Smooth muscle cell (in vitro differentiated cells): ENCODE measurements around the gene MYRIP. TPM values are rescaled to one million over a fixed set of nuclear protein-coding genes. Genes with fewer than 3 reads are reported as not detected.
"Not testable (repeated sequence)": the region's sequence is repeated elsewhere in the genome, so short reads cannot be mapped to it uniquely, and the experiment has no call there.

ENCODE experiments used
- DNase-seq: peaks from one replicate; lab custom pipeline; 2025; ENCODE audit not compliant: unreplicated experiment; lab: John Stamatoyannopoulos, UW
- H2AFZ ChIP-seq: fragments of 200-600 bp; sonication (generic); 2 replicates; pipeline ENCODE4 v1.6.0; 2016; ENCODE audit warnings: antibody characterized with exemption, low read depth, mild to moderate bottlenecking
- H3F3A ChIP-seq: fragments of 200-600 bp; sonication (generic); 2 replicates; pipeline ENCODE4 v1.6.0; 2017; ENCODE audit warnings: antibody characterized with exemption, low read depth
- H3K27ac ChIP-seq: fragments of 200-600 bp; sonication (generic); 2 replicates; pipeline ENCODE4 v1.5.1; 2016; ENCODE audit warnings: low read depth, mild to moderate bottlenecking
- H3K27me3 ChIP-seq: fragments of 200-600 bp; sonication (generic); 2 replicates; pipeline ENCODE4 v1.6.1; 2016; ENCODE audit warnings: low read depth, mild to moderate bottlenecking
- H3K36me3 ChIP-seq: fragments of 200-600 bp; sonication (generic); 2 replicates; pipeline ENCODE4 v1.5.1; 2016; ENCODE audit warnings: low read depth
- H3K4me1 ChIP-seq: fragments of 200-600 bp; sonication (generic); 2 replicates; pipeline ENCODE4 v1.5.1; 2016; ENCODE audit warnings: low read depth
- H3K4me2 ChIP-seq: fragments of 200-600 bp; sonication (generic); 2 replicates; pipeline ENCODE4 v1.6.0; 2016; ENCODE audit warnings: mild to moderate bottlenecking
- H3K4me3 ChIP-seq: fragments of 200-600 bp; sonication (generic); 2 replicates; pipeline ENCODE4 v1.5.1; 2016; ENCODE audit warnings: mild to moderate bottlenecking
- H3K79me2 ChIP-seq: fragments of 200-600 bp; sonication (generic); 2 replicates; pipeline ENCODE4 v1.6.0; 2016; ENCODE audit warnings: low read depth, mild to moderate bottlenecking
- H3K9ac ChIP-seq: fragments of 200-600 bp; sonication (generic); 2 replicates; pipeline ENCODE4 v1.6.0; 2016; ENCODE audit warnings: low read depth
- H3K9me3 ChIP-seq: fragments of 200-600 bp; sonication (generic); replicated peaks from 2 replicates; pipeline ENCODE4 v1.5.1; 2016; ENCODE audit warnings: low read depth
- H4K20me1 ChIP-seq: fragments of 200-600 bp; sonication (generic); 2 replicates; pipeline ENCODE4 v1.6.0; 2016; ENCODE audit warnings: low read depth
- CTCF ChIP-seq: fragments of 200-600 bp; sonication (generic); IDR thresholded peaks from 2 replicates; pipeline ENCODE4 v1.5.1; 2017; ENCODE audit warnings: borderline replicate concordance, mild to moderate bottlenecking, antibody characterized with exemption; ENCODE audit not compliant: insufficient read depth, poor library complexity, severe bottlenecking
- WGBS: methylation state at CpG from one replicate; pipeline ENCODE4 v1.1.7; 2016; ENCODE audit warnings: low lambda C conversion rate; 5-methylcytosine and 5-hydroxymethylcytosine counted together
- polyA plus RNA-seq: library from polyadenylated mRNA; unstranded; fragments of >200 nt; fragmentation: Nextera tagmentation; extraction: Ambion mirVana; gene quantifications from 2 replicates; pipeline ENCODE4 v1.2.1, GENCODE V29; 2016
- total RNA-seq: library from RNA; depleted of rRNA; stranded (reverse); fragments of >200 nt; gene quantifications from 2 replicates; pipeline ENCODE4 v1.2.3, GENCODE V29; 2014

The MYRIP gene
- total and polyA plus RNA-seq, 2 experiments from 2014 or later: not detected

DNA sequence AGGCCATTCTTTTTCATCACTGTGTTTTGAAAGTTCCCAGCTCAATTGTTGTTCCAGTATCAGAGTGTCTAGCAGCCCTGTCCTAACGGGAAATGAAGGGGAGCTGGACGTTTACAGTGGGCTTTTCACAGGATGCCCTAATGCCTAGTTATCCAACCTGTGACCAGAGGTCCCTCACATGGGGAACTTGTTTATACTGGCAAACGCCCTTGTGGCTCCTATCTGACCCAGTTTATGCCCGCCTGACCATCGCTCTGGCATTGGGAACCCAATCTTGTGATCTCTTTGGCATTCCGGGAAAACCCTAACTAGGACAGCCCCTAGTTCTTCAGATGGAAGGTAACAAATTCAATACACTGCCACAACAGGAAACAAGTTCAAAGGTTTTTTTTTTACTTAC is 14.5 kb upstream of the MYRIP start:
- Histone ChIP-seq H3K4me1 (no peaks in the 10 kb centered on the region), H2AFZ (no peak overlapping the region), H3K4me3 (no peak overlapping the region), H4K20me1 (no peaks in the 10 kb centered on the region), H3K27me3 (peaks cover 30% of the 10 kb centered on the region), H3K79me2 (no peaks in the 10 kb centered on the region), H3K4me2 (no peak overlapping the region), H3K27ac (no peak overlapping the region), H3K36me3 (no peaks in the 10 kb centered on the region), H3F3A (no peaks in the 10 kb centered on the region), H3K9me3 (no peaks in the 10 kb centered on the region), H3K9ac (no peak overlapping the region)
- no peak for DNase-seq
- WGBS: 81% methylated on average over 6 of the region's 6 CpGs
- no peak for TF ChIP-seq CTCF

DNA sequence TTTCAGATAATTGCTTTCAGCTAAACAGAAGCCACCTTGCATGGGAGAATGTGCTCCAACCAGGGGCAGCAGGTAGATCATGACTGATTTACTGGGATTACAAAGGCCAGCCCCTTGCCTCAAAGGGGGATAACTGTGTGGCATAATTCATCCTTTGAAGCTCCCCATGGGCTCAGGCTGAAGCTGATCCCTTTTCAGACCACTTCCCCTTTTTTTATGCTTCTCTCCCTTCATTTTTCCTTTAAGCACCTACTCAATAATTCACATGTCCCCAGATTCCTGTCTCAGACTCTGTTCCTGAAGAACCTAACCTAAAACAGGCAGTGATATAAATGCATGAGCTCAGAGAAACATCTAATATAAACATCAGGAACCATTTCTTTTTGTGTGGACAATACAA is 8.2 kb upstream of the MYRIP start:
- Histone ChIP-seq H3K9me3 (no peaks in the 10 kb centered on the region), H3K4me3 (no peak overlapping the region), H3F3A (no peaks in the 10 kb centered on the region), H3K4me2 (no peak overlapping the region), H4K20me1 (no peaks in the 10 kb centered on the region), H3K27ac (no peak overlapping the region), H2AFZ (no peak overlapping the region), H3K4me1 (no peaks in the 10 kb centered on the region), H3K27me3 (peaks cover 43% of the 10 kb centered on the region), H3K36me3 (no peaks in the 10 kb centered on the region), H3K79me2 (no peaks in the 10 kb centered on the region), H3K9ac (no peak overlapping the region)
- DNase-seq: no peak
- no peak for TF ChIP-seq CTCF

GRCh38 chr3:39802486-39802885 is 6.9 kb upstream of the MYRIP start:
- H3K79me2 ChIP-seq, H4K20me1 ChIP-seq: not testable (repeated sequence)
- 71% methylated on average over 3 of the region's 3 CpGs for WGBS

GRCh38 chr3:39803956-39804355 is 5.5 kb upstream of the MYRIP start:
- WGBS: 72% methylated on average over 2 of the region's 2 CpGs
- no peaks in the 10 kb centered on the region for H4K20me1 ChIP-seq
- no peaks in the 10 kb centered on the region for H3K36me3 ChIP-seq
- no peaks in the 10 kb centered on the region for H3K4me1 ChIP-seq
- H3K9me3 ChIP-seq: no peaks in the 10 kb centered on the region
- no peak overlapping the region for H3K4me2 ChIP-seq
- H3F3A ChIP-seq: no peaks in the 10 kb centered on the region
- no peak overlapping the region for H3K9ac ChIP-seq
- TF ChIP-seq CTCF: no peak
- no peak overlapping the region for H3K27ac ChIP-seq
- H3K27me3 ChIP-seq: peaks cover 63% of the 10 kb centered on the region
- H3K79me2 ChIP-seq: no peaks in the 10 kb centered on the region
- H2AFZ ChIP-seq: no peak overlapping the region
- DNase-seq: no peak
- no peak overlapping the region for H3K4me3 ChIP-seq

More at GRCh38 chr3:39802486-39802885, 6.9 kb upstream of the MYRIP start:
- H3K36me3 ChIP-seq, H3K9me3 ChIP-seq, H3K27ac ChIP-seq, H3K4me1 ChIP-seq, H2AFZ ChIP-seq, H3K9ac ChIP-seq, H3K4me3 ChIP-seq, H3F3A ChIP-seq, DNase-seq, H3K4me2 ChIP-seq: not testable (repeated sequence)
- peaks cover 56% of the 10 kb centered on the region for H3K27me3 ChIP-seq
